Kidney tubule cell (primary cell): Measurements from ENCODE around the gene IFITM10.

ENCODE experiments used
- DNase-seq: peaks from one replicate; pipeline ENCODE4 v3.0.0-alpha.2; 2018; ENCODE audit warnings: low spot score

The IFITM10 gene

GRCh38 chr11:1751531-1751921 lies 1.1 kb upstream of the IFITM10 start:
- no peak for DNase-seq

- DNase-seq: no peak
These were observed 590 bp upstream of the IFITM10 start for GRCh38 chr11:1750840-1751530.

- DNase-seq: peak; percentile 66
These were observed 722 bp downstream of the IFITM10 start for GRCh38 chr11:1749395-1750351.

- peak; percentile 29 for DNase-seq
These were observed 1.6 kb downstream of the IFITM10 start for GRCh38 chr11:1748636-1749394.

GRCh38 chr11:1747753-1748635 lies 2.4 kb downstream of the IFITM10 start:
- DNase-seq: no peak

- DNase-seq: no peak
These were observed 3.2 kb downstream of the IFITM10 start for GRCh38 chr11:1746956-1747752.

GRCh38 chr11:1746511-1746931 lies 3.9 kb downstream of the IFITM10 start:
- no peak for DNase-seq

GRCh38 chr11:1745701-1746320 lies 4.6 kb downstream of the IFITM10 start:
- DNase-seq: no peak

- no peak for DNase-seq
These were observed 5.3 kb downstream of the IFITM10 start for GRCh38 chr11:1744891-1745700.

- no peak for DNase-seq
These were observed 6.1 kb downstream of the IFITM10 start for GRCh38 chr11:1744137-1744886.

- no peak for DNase-seq
These were observed 6.7 kb downstream of the IFITM10 start for GRCh38 chr11:1743585-1744136.

GRCh38 chr11:1742869-1743584 lies 7.4 kb downstream of the IFITM10 start:
- no peak for DNase-seq

GRCh38 chr11:1742371-1742770 lies 8.0 kb downstream of the IFITM10 start:
- no peak for DNase-seq

- DNase-seq: no peak
These were observed 8.7 kb downstream of the IFITM10 start for GRCh38 chr11:1741741-1742140.

- no peak for DNase-seq
These were observed 9.4 kb downstream of the IFITM10 start for GRCh38 chr11:1740786-1741530.

- DNase-seq: no peak
These were observed 10.8 kb downstream of the IFITM10 start for GRCh38 chr11:1739576-1739975.

GRCh38 chr11:1738380-1738779 lies 12.0 kb downstream of the IFITM10 start:
- DNase-seq: no peak
